Ascending aorta (tissue), 2 donors: ENCODE data around the gene HADHA. TPM values are rescaled to one million over a fixed set of nuclear protein-coding genes. Genes with fewer than 3 reads are reported as not detected.
"Not testable (repeated sequence)": the region's sequence is repeated elsewhere in the genome, so short reads cannot be mapped to it uniquely, and the experiment has no call there.

ENCODE experiments used
- DNase-seq, 2 donors: peaks; one replicate each; pipeline ENCODE4 v3.0.0-alpha.2; 2019; ENCODE audit warnings: low spot score in 2 of 2
- H3K27ac ChIP-seq, 2 donors: fragments of 200-600 bp; sonication (generic); one replicate each; pipeline ENCODE4 v1.5.1; 2016 to 2017; ENCODE audit warnings: mild to moderate bottlenecking in 1 of 2
- H3K27me3 ChIP-seq: fragments of 200-600 bp; sonication (generic); one replicate; pipeline ENCODE4 v1.5.1; 2017
- H3K36me3 ChIP-seq, 2 donors: fragments of 200-600 bp; sonication (generic); one replicate each; pipeline ENCODE4 v1.5.1; 2016
- H3K4me1 ChIP-seq, 2 donors: fragments of 200-600 bp; sonication (generic); one replicate each; pipeline ENCODE4 v1.5.1; 2016 to 2017; ENCODE audit warnings: mild to moderate bottlenecking in 1 of 2
- H3K4me3 ChIP-seq, 2 donors: fragments of 200-600 bp; sonication (generic); one replicate each; pipeline ENCODE4 v1.5.1; 2016 to 2017; ENCODE audit warnings: mild to moderate bottlenecking in 1 of 2
- H3K9me3 ChIP-seq, 2 donors: fragments of 200-600 bp; sonication (generic); one replicate each; pipeline ENCODE4 v1.5.1; 2016
- CTCF ChIP-seq, 3 experiments: fragments of 200-600 bp in 2 of 3; fragments of 450-650 bp in 1 of 3; sonication (generic) in 2 of 3; IDR thresholded peaks; one replicate each; pipeline ENCODE4 v1.5.1; 2016 to 2019; ENCODE audit warnings: antibody characterized with exemption in 3 of 3, mild to moderate bottlenecking in 1 of 3, moderate library complexity in 1 of 3
- intact Hi-C: fragments of 100-400 bp; cut with DNase I; formaldehyde crosslinking; loops from one replicate; pipeline ENCODE4 v1.15.1; 2023
- total RNA-seq: library from RNA; depleted of rRNA; stranded (reverse); fragments of >200 nt; gene quantifications from one replicate; pipeline ENCODE4 v1.1.0, GENCODE V29; 2016

The HADHA gene
- total RNA-seq, 1 donor from 2014 or later = 49.5 TPM

- intact Hi-C loops = no loop called here
- TF ChIP-seq CTCF (IDR thresholded peaks at IDR 0.05) = no peak
- H3K9me3 ChIP-seq = no peaks in the 10 kb centered on the region
- no peak overlapping the region for H3K27ac ChIP-seq
- no peaks in the 10 kb centered on the region for H3K36me3 ChIP-seq
- peaks cover 6% of the 10 kb centered on the region for H3K27me3 ChIP-seq
- H3K4me3 ChIP-seq = no peak overlapping the region
- DNase-seq = peak in 1 of 2 donors; percentile 13
- peaks cover 4% of the 10 kb centered on the region in 2 donors for H3K4me1 ChIP-seq
Observed at GRCh38 chr2:26168785-26169184, 75.6 kb downstream of the HADHA start.

- H3K4me1 ChIP-seq, H3K4me3 ChIP-seq, H3K9me3 ChIP-seq, H3K36me3 ChIP-seq, H3K27me3 ChIP-seq, H3K27ac ChIP-seq, DNase-seq, intact Hi-C loops: not testable (repeated sequence)
Observed at GRCh38 chr2:26166541-26166940, 77.9 kb downstream of the HADHA start.

GRCh38 chr2:26165403-26165802, 79.0 kb downstream of the HADHA start:
- no peaks in the 10 kb centered on the region for H3K9me3 ChIP-seq

GRCh38 chr2:26164641-26165211, 79.7 kb downstream of the HADHA start:
- Histone ChIP-seq H3K27me3 (no peaks in the 10 kb centered on the region), H3K36me3 (no peaks in the 10 kb centered on the region), H3K27ac (no peak overlapping the region), H3K4me1 (no peaks in the 10 kb centered on the region), H3K9me3 (no peaks in the 10 kb centered on the region), H3K4me3 (no peak overlapping the region)
- no peak for TF ChIP-seq CTCF (IDR thresholded peaks at IDR 0.05)
- DNase-seq = no peak
- intact Hi-C loops = no loop called here

More at GRCh38 chr2:26165403-26165802, 79.0 kb downstream of the HADHA start:
- H3K36me3 ChIP-seq = no peaks in the 10 kb centered on the region
- no peak for TF ChIP-seq CTCF (IDR thresholded peaks at IDR 0.05)
- H3K4me3 ChIP-seq = no peak overlapping the region
- no peak for DNase-seq
- intact Hi-C loops = no loop called here
- H3K4me1 ChIP-seq = no peaks in the 10 kb centered on the region
- no peaks in the 10 kb centered on the region for H3K27me3 ChIP-seq
- H3K27ac ChIP-seq = no peak overlapping the region

GRCh38 chr2:26164231-26164630, 80.2 kb downstream of the HADHA start:
- Histone ChIP-seq H3K9me3 (no peaks in the 10 kb centered on the region), H3K36me3 (no peaks in the 10 kb centered on the region), H3K27me3 (no peaks in the 10 kb centered on the region), H3K4me1 (no peaks in the 10 kb centered on the region), H3K27ac (no peak overlapping the region), H3K4me3 (no peak overlapping the region)
- intact Hi-C loops = no loop called here
- TF ChIP-seq CTCF (IDR thresholded peaks at IDR 0.05) = no peak
- DNase-seq = no peak

GRCh38 chr2:26162963-26163362, 81.5 kb downstream of the HADHA start:
- H3K27me3 ChIP-seq = no peaks in the 10 kb centered on the region
- no peaks in the 10 kb centered on the region for H3K36me3 ChIP-seq
- intact Hi-C loops = no loop called here
- DNase-seq = no peak
- no peaks in the 10 kb centered on the region for H3K9me3 ChIP-seq
- no peaks in the 10 kb centered on the region for H3K4me1 ChIP-seq
- TF ChIP-seq CTCF (IDR thresholded peaks at IDR 0.05) = no peak
- H3K4me3 ChIP-seq = no peak overlapping the region
- no peak overlapping the region for H3K27ac ChIP-seq
